ENCODE results near the gene PLEKHH1. TPM values are rescaled to one million over a fixed set of nuclear protein-coding genes. Genes with fewer than 3 reads are reported as not detected.

PLEKHH1 gene
- total RNA-seq, 1 experiment from 2014 or later: 35.3 TPM

GRCh38 chr14:67574806-67575205, 41.7 kb downstream of the PLEKHH1 start:
- Histone ChIP-seq H2AFZ (ENCODE audit: low read length) (no peak overlapping the region), H3T11ph (ENCODE audit: low read length) (no peak overlapping the region), H3K18ac (ENCODE audit: insufficient read length, low read depth, low read length) (no peak overlapping the region), H2BK20ac (ENCODE audit: low read depth, low read length, poor library complexity, severe bottlenecking) (no peak overlapping the region), H3K4ac (ENCODE audit: low read depth, low read length) (no peak overlapping the region), H3K4me2 (ENCODE audit: insufficient read depth, insufficient read length, low read length) (no peak overlapping the region), H2BK120ac (ENCODE audit: low read depth, low read length, poor library complexity, severe bottlenecking) (no peak overlapping the region), H2BK15ac (ENCODE audit: low read depth, low read length) (no peak overlapping the region), H3K27ac (ENCODE audit: insufficient read length, low read depth, low read length) (no peak overlapping the region), H2AK5ac (ENCODE audit: insufficient read length, low read length) (no peak overlapping the region), H2BK5ac (ENCODE audit: insufficient read length, low read length) (no peak overlapping the region), H3K79me1 (ENCODE audit: insufficient read depth, low read depth, low read length, poor library complexity, severe bottlenecking) (no peaks in the 10 kb centered on the region), H3K4me1 (ENCODE audit: insufficient read depth, low read length) (no peaks in the 10 kb centered on the region), H4K20me1 (ENCODE audit: control insufficient read depth, insufficient read depth, insufficient read length) (no peaks in the 10 kb centered on the region), H4K5ac (ENCODE audit: insufficient read length, low read depth, low read length) (no peak overlapping the region), H3K14ac (ENCODE audit: insufficient read depth, low read length) (no peak overlapping the region), H3K9ac (ENCODE audit: extremely low read depth, insufficient read length, low read length) (no peak overlapping the region), H3K23ac (ENCODE audit: insufficient read length, low read depth, low read length) (no peak overlapping the region), H3K23me2 (ENCODE audit: insufficient read length, low read depth, low read length, poor library complexity, severe bottlenecking) (no peaks in the 10 kb centered on the region), H3K56ac (ENCODE audit: insufficient read length, low read depth, low read length) (no peak overlapping the region), H3K9me3 (ENCODE audit: control insufficient read depth, low read depth, low read length) (no peaks in the 10 kb centered on the region), H4K91ac (ENCODE audit: insufficient read length, low read depth, low read length) (no peak overlapping the region), H2BK12ac (ENCODE audit: insufficient read length, low read depth, low read length) (no peak overlapping the region), H3K79me2 (ENCODE audit: insufficient read depth, low read length) (no peaks in the 10 kb centered on the region), H4K8ac (replicated peaks; ENCODE audit: insufficient read length, low read depth, low read length) (no peak overlapping the region), H3K27me3 (ENCODE audit: insufficient read depth, low read length) (no peaks in the 10 kb centered on the region)
- Mint-ChIP-seq H3K9me3 (no peaks in the 10 kb centered on the region), H3K4me1 (peaks cover 2 to 3% of the 10 kb centered on the region in 2 experiments; a peak in 3 of 4 replicates), H3K36me3 (ENCODE audit: insufficient read depth in 1 of 3, low read depth in 3 of 3) (peaks cover 5 to 50% (median 31%) of the 10 kb centered on the region in 3 experiments; a peak in 6 of 7 replicates), H3K27ac (no peak overlapping the region), H3K4me3 (no peak overlapping the region), H3K27me3 (ENCODE audit: low read depth) (no peaks in the 10 kb centered on the region)
- no peak for TF ChIP-seq CTCF (conservative IDR thresholded peaks at IDR 0.05)
- no CpG with 5 or more reads among the region's 7 CpGs for WGBS (ENCODE audit: extremely low coverage, insufficient read length, low lambda C conversion rate)
- DNase-seq: no peak

All from H9 (cell line).